GM04504 (cell line): ENCODE data around the gene LMBR1.
"Not testable (repeated sequence)": the region's sequence is repeated elsewhere in the genome, so short reads cannot be mapped to it uniquely, and the experiment has no call there.

Experiments
- DNase-seq: peaks from one replicate; pipeline ENCODE4 v3.0.0-alpha.2; 2012; ENCODE audit warnings: low read depth

Gene LMBR1

DNA sequence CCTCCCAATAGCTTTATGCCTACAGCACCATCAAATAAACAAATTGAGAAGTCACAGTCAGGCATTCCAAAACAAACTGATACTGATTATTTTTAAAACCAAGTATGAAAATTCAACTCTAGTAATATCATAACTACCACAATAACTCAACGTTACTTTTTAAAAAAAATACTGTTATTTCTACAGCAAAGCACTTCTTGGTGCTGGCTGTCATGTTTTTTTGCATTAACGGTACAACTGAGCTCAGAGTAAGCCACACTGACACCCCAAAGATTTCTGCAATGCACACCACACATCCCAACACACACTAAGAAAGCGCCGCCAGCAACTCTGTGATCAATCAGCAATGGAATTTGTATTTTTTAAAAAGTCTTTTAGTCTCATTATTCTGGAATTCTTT, 138.8 kb downstream of the LMBR1 start:
- no peak for DNase-seq

- DNase-seq = no peak
Observed at GRCh38 chr7:156753630-156754029, 139.4 kb downstream of the LMBR1 start.

- DNase-seq = no peak
Observed at GRCh38 chr7:156753229-156753560, 139.8 kb downstream of the LMBR1 start.

GRCh38 chr7:156752367-156753228, 140.4 kb downstream of the LMBR1 start:
- DNase-seq = no peak

DNA sequence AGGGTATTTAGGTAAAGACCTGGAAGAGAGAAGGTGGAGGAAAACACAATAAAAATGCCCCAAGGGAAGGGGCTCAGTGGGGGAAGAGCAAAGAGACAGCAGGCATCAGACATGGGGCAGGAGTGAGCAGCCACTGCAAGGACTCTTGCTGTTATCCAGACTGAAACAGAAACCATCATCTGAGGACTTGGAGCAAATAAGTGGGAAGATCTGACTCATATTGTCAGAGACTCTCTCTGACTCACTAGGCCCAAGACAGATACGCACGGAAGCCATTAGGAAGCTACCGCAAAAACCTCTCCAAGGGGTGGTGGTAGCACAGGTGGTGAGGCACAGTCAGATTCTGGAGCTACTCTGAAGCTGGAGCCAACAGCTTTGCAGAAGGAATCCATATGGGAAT, 141.7 kb downstream of the LMBR1 start:
- DNase-seq = peak; percentile 65

- no peak for DNase-seq
Observed at GRCh38 chr7:156747718-156748117, 145.3 kb downstream of the LMBR1 start.

GRCh38 chr7:156746891-156747290, 146.1 kb downstream of the LMBR1 start:
- DNase-seq = no peak

GRCh38 chr7:156739596-156739995, 153.4 kb downstream of the LMBR1 start:
- DNase-seq = no peak

- DNase-seq = no peak
Observed at GRCh38 chr7:156735851-156736250, 157.1 kb downstream of the LMBR1 start.

DNA sequence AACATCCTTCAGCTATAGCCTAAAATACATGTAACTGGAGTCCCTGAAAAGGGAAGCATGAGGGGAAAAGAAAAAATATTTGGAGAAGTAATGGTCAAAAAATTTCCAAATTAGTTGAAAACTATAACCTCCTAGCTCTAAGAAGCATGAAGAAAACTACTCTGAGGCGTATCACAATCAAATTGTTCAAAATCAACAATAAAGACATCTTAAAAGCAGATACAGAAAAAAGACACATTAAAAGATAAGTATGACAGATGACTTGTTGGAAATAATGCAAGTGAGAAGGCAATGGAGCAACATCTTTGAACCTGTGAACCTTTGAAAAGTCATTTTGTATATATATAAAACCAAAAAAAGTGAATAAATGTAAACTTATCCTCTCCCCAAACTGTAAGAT, 159.3 kb downstream of the LMBR1 start:
- DNase-seq = no peak

DNA sequence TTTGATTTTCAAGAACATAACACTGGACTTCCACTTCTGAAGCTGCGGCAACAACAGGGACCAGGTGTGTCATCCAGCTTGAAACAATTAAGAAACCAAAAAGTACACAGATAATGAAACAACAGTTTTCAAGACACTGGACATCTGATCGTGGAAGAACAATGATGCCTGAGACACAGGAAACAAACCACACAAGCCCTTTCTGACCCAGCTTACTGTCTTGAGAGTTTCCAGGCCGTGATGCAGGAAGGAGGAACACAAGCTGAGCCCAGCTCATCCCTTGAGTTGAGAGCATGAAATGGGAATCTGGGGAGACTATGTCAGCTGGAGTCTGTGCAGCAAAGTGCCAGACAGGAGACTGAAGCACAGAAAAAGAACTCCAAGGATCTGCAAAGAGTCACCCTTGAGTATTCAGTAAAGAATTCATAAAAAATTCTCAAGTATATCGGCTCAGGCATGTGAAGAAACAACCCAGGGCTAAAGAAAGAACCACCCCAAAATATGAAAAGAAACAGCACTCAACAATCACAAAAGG, 160.8 kb downstream of the LMBR1 start:
- DNase-seq = no peak

GRCh38 chr7:156731651-156732050, 161.3 kb downstream of the LMBR1 start:
- DNase-seq = no peak

- no peak for DNase-seq
Observed at GRCh38 chr7:156725936-156726335, 167.0 kb downstream of the LMBR1 start.

DNA sequence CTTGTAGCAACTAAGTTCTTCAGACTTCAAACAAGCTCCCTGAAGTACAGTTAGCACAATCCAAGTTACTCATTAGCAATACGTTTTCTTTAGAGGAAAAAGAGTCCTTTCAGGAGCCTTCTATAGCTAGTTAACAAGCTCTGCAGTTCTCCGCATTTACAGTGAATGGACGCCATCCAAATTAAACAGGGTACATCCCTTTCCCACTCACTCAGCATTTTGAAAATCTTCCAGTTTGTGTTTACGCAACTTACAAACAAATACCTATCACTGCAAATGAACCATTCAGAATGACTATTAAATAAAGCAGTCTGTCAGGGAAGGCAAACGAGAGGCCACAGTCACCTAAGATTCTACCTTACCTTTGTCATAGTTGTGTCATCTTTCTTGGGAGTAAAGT, 167.9 kb downstream of the LMBR1 start:
- DNase-seq = no peak

DNA sequence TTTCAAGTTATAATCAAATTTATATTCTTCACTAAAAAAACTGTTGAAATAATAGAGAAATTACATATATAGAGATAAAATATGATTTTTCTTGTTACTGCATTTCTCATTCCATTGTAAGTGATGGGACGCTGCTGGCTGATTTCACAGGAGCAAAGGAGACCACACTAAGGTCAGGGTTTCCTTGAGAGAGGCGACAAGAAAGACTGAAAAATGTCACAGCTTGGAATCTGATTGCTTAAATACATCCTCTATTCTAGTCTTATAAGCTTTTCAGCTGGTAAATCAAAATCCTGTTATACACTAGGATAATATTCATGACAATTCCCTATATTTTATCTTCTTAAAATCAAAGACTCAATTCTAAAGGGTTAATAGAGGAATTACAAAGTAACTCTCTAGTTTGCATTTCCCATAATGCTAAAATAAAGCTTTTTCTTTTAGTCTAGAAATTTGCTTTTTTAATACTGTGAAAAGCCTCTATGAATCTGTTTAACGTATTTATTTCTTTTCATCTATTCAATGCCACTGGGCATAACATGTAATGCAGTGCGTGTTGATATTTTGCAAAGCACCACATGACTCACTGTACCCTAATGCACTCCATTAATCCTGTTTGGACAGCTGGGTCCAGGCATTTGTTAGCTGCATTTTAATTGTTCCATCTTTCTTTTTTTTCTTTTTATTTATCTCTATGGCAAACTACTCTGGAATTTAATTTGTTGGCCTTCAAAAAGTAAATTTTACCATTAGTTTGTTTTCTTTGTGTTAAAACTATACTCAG, 170.7 kb downstream of the LMBR1 start:
- no peak for DNase-seq

- no peak for DNase-seq
Observed at GRCh38 chr7:156703773-156704482, 189.1 kb downstream of the LMBR1 start.

DNA sequence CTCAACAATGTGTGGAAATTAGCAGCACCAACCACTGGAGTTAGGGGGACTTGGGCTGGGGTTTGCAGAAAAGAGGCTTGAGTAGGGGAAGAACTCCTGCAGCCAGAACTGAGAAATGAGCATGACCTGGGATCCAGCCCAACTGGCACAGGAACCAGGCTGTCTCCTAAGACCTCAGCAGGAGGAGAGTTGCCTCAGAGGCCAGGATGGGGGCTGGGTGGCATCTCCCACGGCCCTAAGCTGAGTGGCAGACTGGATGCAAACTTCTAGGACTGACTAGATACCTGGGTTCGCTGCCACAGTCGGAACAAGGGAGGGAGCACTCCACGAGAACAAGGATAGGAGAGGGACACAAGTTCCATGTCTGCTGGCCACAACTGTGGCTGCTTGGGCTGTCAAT, 189.8 kb downstream of the LMBR1 start:
- no peak for DNase-seq

DNA sequence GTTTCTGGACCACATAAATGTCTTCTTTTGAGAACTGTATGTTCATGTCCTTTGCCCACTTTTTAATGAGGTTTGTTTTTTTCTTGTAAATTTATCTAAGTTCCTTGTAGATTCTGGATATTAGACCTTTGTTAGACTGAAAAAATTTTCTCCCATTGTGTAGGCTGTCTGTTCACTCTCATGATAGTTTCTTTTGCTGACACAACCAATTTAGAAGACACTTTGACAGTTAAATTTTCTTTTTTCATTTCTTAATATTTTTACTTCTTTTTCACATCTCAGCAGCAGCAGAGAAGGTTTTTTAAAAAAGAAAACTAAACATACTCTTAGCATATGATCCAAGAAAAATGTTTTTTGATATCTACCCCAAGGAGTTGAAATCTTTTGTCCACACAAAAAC, 190.6 kb downstream of the LMBR1 start:
- no peak for DNase-seq

DNA sequence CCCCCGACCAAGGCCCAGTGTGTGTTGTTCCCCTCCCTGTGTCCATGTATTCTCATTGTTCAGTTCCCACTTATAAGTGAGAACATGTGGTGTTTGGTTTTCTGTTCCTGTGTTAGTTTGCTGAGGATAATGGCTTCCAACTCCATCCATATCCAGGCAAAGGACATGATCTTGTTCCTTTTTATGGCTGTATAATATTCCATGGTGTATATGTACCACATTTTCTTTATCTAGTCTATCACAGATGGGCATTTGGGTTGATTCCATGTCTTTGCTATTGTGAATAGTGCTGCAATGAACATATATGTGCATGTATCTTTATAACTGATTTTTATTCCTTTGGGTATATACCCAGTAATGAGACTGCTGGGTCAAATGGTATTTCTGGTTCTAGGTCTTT, 191.2 kb downstream of the LMBR1 start:
- DNase-seq = not testable (repeated sequence)

GRCh38 chr7:156698512-156698911, 194.5 kb downstream of the LMBR1 start:
- DNase-seq = not testable (repeated sequence)

DNA sequence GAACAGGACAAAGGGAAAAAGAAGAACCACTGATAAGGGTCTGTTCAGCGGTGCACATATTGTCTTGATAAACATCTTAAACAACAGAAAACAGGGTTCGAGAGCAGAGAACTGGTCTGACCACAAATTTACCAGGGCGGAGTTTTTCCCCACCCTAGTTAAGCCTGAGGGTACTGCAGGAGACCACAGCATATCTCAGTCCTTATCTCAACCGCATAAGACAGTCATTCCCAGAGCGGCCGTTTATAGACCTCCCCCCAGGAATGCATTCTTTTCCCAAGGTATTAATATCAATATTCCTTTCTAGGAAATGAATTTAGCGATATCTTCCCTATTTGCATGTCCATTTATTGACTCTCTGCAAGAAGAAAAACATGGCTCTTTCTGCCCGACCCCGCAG, 195.7 kb downstream of the LMBR1 start:
- not testable (repeated sequence) for DNase-seq

GRCh38 chr7:156693627-156694026, 199.4 kb downstream of the LMBR1 start:
- DNase-seq = no peak

GRCh38 chr7:156692849-156693248, 200.1 kb downstream of the LMBR1 start:
- no peak for DNase-seq
